K562 (cell line): ENCODE measurements around the gene CSTB. TPM values are rescaled to one million over a fixed set of nuclear protein-coding genes. Genes with fewer than 3 reads are reported as not detected.

Source experiments
- BDP1 ChIP-seq: IDR thresholded peaks from 3 replicates; pipeline ENCODE4 v1.6.1; 2011; ENCODE audit not compliant: insufficient read length, insufficient read depth
- CBX1 ChIP-seq: sonication (generic); IDR thresholded peaks from 2 replicates; pipeline ENCODE4 v1.6.1; 2016; ENCODE audit warnings: antibody characterized with exemption, low read depth, mild to moderate bottlenecking
- ELF2 ChIP-seq: fragments of 250-450 bp; sonication (Bioruptor Pico); IDR thresholded peaks from 2 replicates; pipeline ENCODE4 v1.5.0; 2021; ENCODE audit warnings: mild to moderate bottlenecking
- GTF2E2 ChIP-seq: fragments of 200-800 bp; sonication (Bioruptor generic); IDR thresholded peaks from 2 replicates; pipeline ENCODE4 v1.6.1; 2016; ENCODE audit warnings: missing genetic modification characterization, missing compliant biosample characterization
- HMG20B ChIP-seq: fragments of 250-450 bp; sonication (Bioruptor Pico); IDR thresholded peaks from 2 replicates; pipeline ENCODE4 v1.5.0; 2021; ENCODE audit warnings: mild to moderate bottlenecking
- ID3 ChIP-seq, 2 experiments: fragments of 250-450 bp in 1 of 2; fragments of 450-650 bp in 1 of 2; sonication (Bioruptor Pico) in 1 of 2; IDR thresholded peaks; 2 replicates each; pipeline versions ENCODE4 v1.6.1 to v1.8.0; 2016 to 2021; ENCODE audit warnings: mild to moderate bottlenecking in 2 of 2, moderate library complexity in 2 of 2, missing compliant biosample characterization in 1 of 2, missing genetic modification characterization in 1 of 2
- RBFOX2 ChIP-seq: fragments of 200-400 bp; formaldehyde crosslinking; IDR thresholded peaks from 2 replicates; pipeline ENCODE4 v1.6.1; 2017; ENCODE audit warnings: low read depth, mild to moderate bottlenecking, low read length, moderate library complexity
- SMAD2 ChIP-seq: fragments of 150-350 bp; IDR thresholded peaks from 2 replicates; pipeline ENCODE4 v1.6.1; 2014; ENCODE audit warnings: low read depth, mild to moderate bottlenecking, low read length
- TRIM28 ChIP-seq: fragments of 450-650 bp; IDR thresholded peaks from 2 replicates; pipeline ENCODE4 v1.6.1; 2017
- TSHZ1 ChIP-seq: fragments of 250-450 bp; sonication (Bioruptor Pico); IDR thresholded peaks from 2 replicates; pipeline ENCODE4 v1.4.0; 2020; ENCODE audit warnings: mild to moderate bottlenecking, moderate library complexity
- USF1 ChIP-seq: sonication (generic); formaldehyde crosslinking; IDR thresholded peaks from 2 replicates; pipeline ENCODE4 v1.9.0; 2022; ENCODE audit warnings: mild to moderate bottlenecking, missing genetic modification reagents
- YY1 ChIP-seq, 3 experiments: IDR thresholded peaks; 2 replicates each; pipeline ENCODE4 v1.6.1; 2011; ENCODE audit warnings: low read length in 2 of 3, mild to moderate bottlenecking in 2 of 3, moderate library complexity in 2 of 3, borderline replicate concordance in 1 of 3, control low read depth in 1 of 3, low read depth in 1 of 3; ENCODE audit not compliant: insufficient read depth in 3 of 3, insufficient replicate concordance in 2 of 3, control insufficient read depth in 1 of 3, insufficient read length in 1 of 3; ENCODE audit errors: extremely low read depth in 1 of 3
- ZBTB43 ChIP-seq: sonication (generic); formaldehyde crosslinking; IDR thresholded peaks from 2 replicates; pipeline ENCODE4 v1.8.0; 2023; ENCODE audit warnings: mild to moderate bottlenecking, missing genetic modification reagents
- ZMIZ1 ChIP-seq, 2 experiments: fragments of 150-350 bp in 1 of 2; IDR thresholded peaks; 2 replicates each; pipeline ENCODE4 v1.6.1; 2012 to 2016; ENCODE audit warnings: low read depth in 2 of 2, low read length in 2 of 2, mild to moderate bottlenecking in 1 of 2, moderate library complexity in 1 of 2
- ZNF79 ChIP-seq: fragments of 250-450 bp; sonication (Bioruptor Pico); IDR thresholded peaks from 2 replicates; pipeline ENCODE4 v1.4.0; 2020; ENCODE audit warnings: low read depth, mild to moderate bottlenecking, moderate library complexity
- polyA plus RNA-seq, 8 experiments: library from polyadenylated mRNA; depleted of rRNA in 4 of 8; stranded (reverse) in 5 of 8; unstranded in 3 of 8; fragments of >200 nt; fragmentation: Nextera tagmentation in 2 of 8; fragmentation: Illumina TruSeq in 1 of 8; extraction: Ambion mirVana in 2 of 8; extraction: Trizol in 1 of 8; gene quantifications; 2 replicates each; pipeline versions ENCODE4 v1.2.1 to v1.2.3, GENCODE V29; 2011 to 2014; ENCODE audit warnings: inconsistent platforms in 1 of 8, missing spikeins in 1 of 8
- total RNA-seq, 7 experiments: library from RNA; depleted of rRNA in 6 of 7; stranded (reverse); fragments of >200 nt in 6 of 7; fragmentation: Illumina TruSeq in 2 of 7; extraction: Trizol in 2 of 7; gene quantifications; 2 replicates each; pipeline versions ENCODE4 v1.2.1 to v1.2.3, GENCODE V29; 2011 to 2021; ENCODE audit warnings: low replicate concordance in 1 of 7

The CSTB gene
- total and polyA plus RNA-seq, 9 of the 15 experiments (the other 6 are each of a cell fraction or from before 2014, with no cell fraction given): 12.4 to 65.0 (median 31.7) TPM

- TF ChIP-seq USF1: peak; percentile 99
- TF ChIP-seq GTF2E2 (tag): no peak
- TF ChIP-seq SMAD2: no peak
- no peak for TF ChIP-seq ZBTB43 (CRISPR knock-in tag)
- no peak for TF ChIP-seq HMG20B (CRISPR knock-in tag)
- TF ChIP-seq YY1 (IDR thresholded peaks at IDR 0.05; ENCODE audit: borderline replicate concordance in 1 of 3, control insufficient read depth in 1 of 3, extremely low read depth in 1 of 3, insufficient read depth in 3 of 3, insufficient read length in 1 of 3, insufficient replicate concordance in 2 of 3, low read depth in 1 of 3, low read length in 2 of 3): peak in 1 of 3 experiments; percentile 59
- no peak for TF ChIP-seq ZNF79 (CRISPR knock-in tag)
- TF ChIP-seq BDP1: no peak
- TF ChIP-seq ID3 (CRISPR knock-in tag; IDR thresholded peaks at IDR 0.05): no peak
- peak; percentile 97 for TF ChIP-seq ID3 (tag; IDR thresholded peaks at IDR 0.05)
- TF ChIP-seq CBX1: peak; percentile 86; the same call in 1 of the 2 replicates
- peak; percentile 86 for TF ChIP-seq RBFOX2
- TF ChIP-seq ZMIZ1 (IDR thresholded peaks at IDR 0.05; ENCODE audit: low read depth in 2 of 2, low read length in 2 of 2): peak in 1 of 2 experiments; percentile 75; a peak in 1 of 4 replicates
- TF ChIP-seq ELF2 (CRISPR knock-in tag): 0 out of 2 replicates have a peak, but pooled peaks have one; percentile 40
- TF ChIP-seq TSHZ1: no peak
- TF ChIP-seq TRIM28: peak; percentile 84; the same call in 1 of the 2 replicates
These were observed 47.4 kb downstream of the CSTB start (continued) for GRCh38 chr21:43728467-43729390.
